ENCODE results near the gene EXOC6B. TPM values are rescaled to one million over a fixed set of nuclear protein-coding genes. Genes with fewer than 3 reads are reported as not detected.

Gene EXOC6B
- total RNA-seq, 4 donors from 2014 or later, result 21.0 to 57.7 (median 36.1) TPM

DNA sequence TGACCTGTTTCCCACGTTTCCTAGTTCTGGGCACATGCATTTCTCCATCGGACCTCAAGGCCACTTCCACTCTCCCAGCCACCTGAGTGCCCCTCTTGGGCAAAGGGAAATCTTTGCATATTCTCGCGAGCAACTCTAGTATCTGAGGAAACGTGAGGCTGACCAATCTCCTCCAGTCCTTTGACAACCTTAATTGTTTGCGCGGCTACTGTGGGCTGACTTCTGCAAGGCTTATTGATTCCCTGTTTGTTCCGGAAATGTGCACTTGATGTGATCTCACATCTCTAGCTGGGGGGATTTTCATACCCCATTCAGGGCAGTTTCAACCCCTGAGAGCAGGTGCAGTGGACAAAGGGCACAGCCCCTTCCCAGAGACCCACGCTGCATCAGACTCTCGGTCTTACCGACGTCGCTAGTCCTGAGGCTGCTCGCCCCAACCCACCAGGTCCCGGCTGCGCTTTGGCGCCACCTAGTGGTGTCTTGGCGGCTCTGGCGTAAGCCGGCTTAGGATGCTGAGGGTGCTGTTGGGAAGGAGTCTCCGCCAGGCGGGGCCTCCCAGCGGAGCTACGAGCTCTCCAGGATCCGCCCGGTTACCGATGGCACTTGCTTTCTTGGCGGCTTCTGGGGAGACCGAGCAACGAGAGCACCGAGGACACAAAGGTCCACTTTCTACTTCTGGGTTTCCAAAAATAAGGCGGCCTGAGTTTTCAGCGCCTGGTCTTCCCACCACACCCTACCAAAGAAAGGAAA is 36.6 kb upstream of the EXOC6B start:
- H3K27me3 ChIP-seq, result peaks cover 0 to 33% (median 1%) of the 10 kb centered on the region in 4 donors
- no peaks in the 10 kb centered on the region for H3K36me3 ChIP-seq
- peak; percentile 27 for DNase-seq
- no peaks in the 10 kb centered on the region for H3K9me3 ChIP-seq
- WGBS, 2 donors, result 11 to 18% methylated on average over 5 to 7 of the region's 33 CpGs
- peaks cover 8 to 13% (median 10%) of the 10 kb centered on the region in 3 donors for H3K4me1 ChIP-seq
- H3K4me3 ChIP-seq, result peak overlapping the region in 2 of 4 donors; percentile 24 to 53
- intact Hi-C loops (cut with DNase I), result loop anchor here (2.0 kb wide), 1 partner anchor 92 kb away; no protein-coding TSS in a partner anchor
- no peak overlapping the region for H3K27ac ChIP-seq
- no peak for TF ChIP-seq POLR2A (IDR thresholded peaks at IDR 0.05)
- TF ChIP-seq, protein P1, sequence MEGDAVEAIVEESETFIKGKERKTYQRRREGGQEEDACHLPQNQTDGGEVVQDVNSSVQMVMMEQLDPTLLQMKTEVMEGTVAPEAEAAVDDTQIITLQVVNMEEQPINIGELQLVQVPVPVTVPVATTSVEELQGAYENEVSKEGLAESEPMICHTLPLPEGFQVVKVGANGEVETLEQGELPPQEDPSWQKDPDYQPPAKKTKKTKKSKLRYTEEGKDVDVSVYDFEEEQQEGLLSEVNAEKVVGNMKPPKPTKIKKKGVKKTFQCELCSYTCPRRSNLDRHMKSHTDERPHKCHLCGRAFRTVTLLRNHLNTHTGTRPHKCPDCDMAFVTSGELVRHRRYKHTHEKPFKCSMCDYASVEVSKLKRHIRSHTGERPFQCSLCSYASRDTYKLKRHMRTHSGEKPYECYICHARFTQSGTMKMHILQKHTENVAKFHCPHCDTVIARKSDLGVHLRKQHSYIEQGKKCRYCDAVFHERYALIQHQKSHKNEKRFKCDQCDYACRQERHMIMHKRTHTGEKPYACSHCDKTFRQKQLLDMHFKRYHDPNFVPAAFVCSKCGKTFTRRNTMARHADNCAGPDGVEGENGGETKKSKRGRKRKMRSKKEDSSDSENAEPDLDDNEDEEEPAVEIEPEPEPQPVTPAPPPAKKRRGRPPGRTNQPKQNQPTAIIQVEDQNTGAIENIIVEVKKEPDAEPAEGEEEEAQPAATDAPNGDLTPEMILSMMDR (IDR thresholded peaks at IDR 0.05), result peak; percentile 82 to 98 (median 94)

DNA sequence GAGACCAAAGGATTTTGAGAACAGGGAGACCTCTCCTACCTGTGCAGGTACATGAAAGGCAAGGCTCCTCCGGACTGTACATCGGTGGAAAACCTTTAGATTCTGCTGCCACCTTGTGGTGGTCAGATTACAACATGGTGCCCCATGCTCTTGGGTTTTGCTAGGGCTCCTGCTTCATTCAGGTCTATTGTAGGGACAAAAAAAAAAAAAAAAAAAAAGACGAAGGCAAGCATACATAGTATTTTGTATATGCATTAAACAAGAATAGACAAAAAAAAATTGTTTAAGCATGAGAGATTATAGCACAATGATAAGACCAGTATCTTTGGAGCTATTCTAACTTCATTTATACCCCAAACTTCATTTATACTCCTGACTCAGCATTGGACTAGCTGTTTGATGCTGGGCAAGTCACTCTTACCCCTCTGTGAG is 34.0 kb upstream of the EXOC6B start:
- no peak overlapping the region for H3K4me3 ChIP-seq
- H3K9me3 ChIP-seq, result no peaks in the 10 kb centered on the region
- H3K36me3 ChIP-seq, result no peaks in the 10 kb centered on the region
- no peak for TF ChIP-seq POLR2A (IDR thresholded peaks at IDR 0.05)
- TF ChIP-seq, protein P1 (IDR thresholded peaks at IDR 0.05), result peak in 5 of 6 experiments; percentile 54 to 70 (median 57)
- peaks cover 0 to 54% (median 1%) of the 10 kb centered on the region in 4 donors for H3K27me3 ChIP-seq
- 0% methylated on average over 3 of the region's 3 CpGs for WGBS, 2 donors
- H3K4me1 ChIP-seq, result peaks cover 8 to 13% (median 10%) of the 10 kb centered on the region in 3 donors
- intact Hi-C loops (cut with DNase I), result no loop called here
- no peak overlapping the region for H3K27ac ChIP-seq
- no peak for DNase-seq

DNA sequence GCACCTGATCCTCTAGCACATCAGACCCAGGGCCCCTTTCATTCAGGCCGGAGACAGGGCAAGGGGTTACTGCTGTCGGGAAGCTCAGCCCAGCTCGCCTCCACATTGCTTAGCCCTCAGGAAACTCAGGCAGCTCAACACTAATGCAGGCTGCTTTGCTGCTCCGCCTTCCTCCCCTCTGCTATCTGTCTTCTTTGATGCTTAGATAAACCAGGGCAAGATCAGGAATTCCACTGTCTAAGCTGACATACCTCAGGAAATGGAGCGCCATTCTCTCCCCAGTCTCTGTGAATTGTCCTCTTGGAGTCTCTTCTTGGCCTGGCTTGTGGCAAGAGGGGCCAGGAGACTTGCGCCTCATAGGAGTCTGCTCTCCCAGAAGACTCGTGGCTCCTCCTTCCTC is 25.5 kb upstream of the EXOC6B start:
- Histone ChIP-seq H3K9me3 (no peaks in the 10 kb centered on the region), H3K27me3 (peaks cover 0 to 41% (median 0%) of the 10 kb centered on the region in 4 donors), H3K4me3 (no peak overlapping the region), H3K4me1 (no peaks in the 10 kb centered on the region), H3K27ac (no peak overlapping the region), H3K36me3 (no peaks in the 10 kb centered on the region)
- intact Hi-C loops (cut with DNase I), result no loop called here
- DNase-seq, result no peak
- TF ChIP-seq POLR2A (IDR thresholded peaks at IDR 0.05), result no peak
- TF ChIP-seq, protein P1 (IDR thresholded peaks at IDR 0.05), result no peak
- WGBS, 2 donors, result 52 to 68% methylated on average over 4 to 5 of the region's 7 CpGs

DNA sequence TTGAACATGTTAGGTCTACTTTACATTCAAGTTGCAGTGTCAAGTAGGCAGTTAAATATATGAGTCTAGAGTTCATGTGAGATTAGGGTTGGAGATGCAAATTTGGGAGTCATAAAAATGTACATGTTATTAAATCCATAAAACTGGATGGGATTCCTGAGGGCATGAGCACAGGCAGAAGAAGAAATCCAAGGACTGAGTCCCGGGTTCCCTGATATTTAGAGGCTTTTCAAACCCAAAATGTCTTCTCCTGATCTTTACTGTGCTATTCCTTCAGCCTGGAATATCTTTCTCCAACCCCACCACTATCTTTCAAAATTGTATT is 23.3 kb upstream of the EXOC6B start:
- no peaks in the 10 kb centered on the region for H3K4me1 ChIP-seq
- peaks cover 0 to 21% (median 0%) of the 10 kb centered on the region in 4 donors for H3K27me3 ChIP-seq
- H3K4me3 ChIP-seq, result no peak overlapping the region
- TF ChIP-seq, protein P1 (IDR thresholded peaks at IDR 0.05), result no peak
- TF ChIP-seq POLR2A (IDR thresholded peaks at IDR 0.05), result no peak
- 54 to 72% methylated on average over 1 of the region's 1 CpG for WGBS, 2 donors
- DNase-seq, result no peak
- H3K27ac ChIP-seq, result no peak overlapping the region
- H3K36me3 ChIP-seq, result no peaks in the 10 kb centered on the region
- intact Hi-C loops (cut with DNase I), result no loop called here
- no peaks in the 10 kb centered on the region for H3K9me3 ChIP-seq

DNA sequence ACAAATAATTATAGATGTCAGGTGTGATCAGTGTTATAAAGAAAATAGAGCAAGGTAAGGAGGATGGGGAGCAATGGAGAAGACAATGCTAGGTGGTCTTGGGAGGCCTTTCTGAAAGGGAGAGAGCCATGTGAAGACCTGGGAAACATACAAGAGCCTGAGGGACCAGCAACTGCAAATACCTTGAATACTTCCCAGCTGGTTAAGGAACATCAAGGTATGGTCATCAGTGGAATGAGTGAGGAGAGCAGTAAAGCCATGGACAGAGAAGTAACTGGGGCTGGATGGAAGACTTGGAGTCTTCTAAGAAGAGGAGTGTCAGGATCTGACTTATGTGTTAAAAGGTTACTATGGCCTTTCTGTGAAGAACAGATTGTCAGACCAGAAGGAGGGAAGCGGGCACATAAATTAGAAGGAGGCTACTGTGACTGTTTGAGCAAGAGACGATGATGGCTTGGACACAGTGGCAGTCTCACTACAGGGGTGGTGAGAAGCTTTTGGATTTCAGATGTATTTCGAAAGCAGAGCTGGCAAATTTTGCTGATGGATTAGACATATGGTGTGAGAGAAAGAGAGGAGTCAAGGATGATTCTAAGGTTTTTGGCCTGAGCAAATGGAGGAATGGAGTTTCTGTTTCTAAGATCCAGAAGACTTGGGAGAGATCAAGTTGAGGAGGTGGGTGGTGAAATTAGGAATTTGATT is 22.8 kb upstream of the EXOC6B start:
- no peak for DNase-seq
- TF ChIP-seq, protein P1 (IDR thresholded peaks at IDR 0.05), result no peak
- TF ChIP-seq POLR2A (IDR thresholded peaks at IDR 0.05), result no peak
- intact Hi-C loops (cut with DNase I), result no loop called here
- H3K27ac ChIP-seq, result no peak overlapping the region
- H3K4me3 ChIP-seq, result no peak overlapping the region
- H3K4me1 ChIP-seq, result no peaks in the 10 kb centered on the region
- H3K9me3 ChIP-seq, result no peaks in the 10 kb centered on the region
- H3K27me3 ChIP-seq, result peaks cover 0 to 21% (median 0%) of the 10 kb centered on the region in 4 donors
- WGBS, 2 donors, result 87 to 88% methylated on average over 3 of the region's 3 CpGs
- H3K36me3 ChIP-seq, result no peaks in the 10 kb centered on the region

Data from esophagus squamous epithelium (tissue), 5 donors.